Measurements from ENCODE around the gene RTN4R.

Gene RTN4R

DNA sequence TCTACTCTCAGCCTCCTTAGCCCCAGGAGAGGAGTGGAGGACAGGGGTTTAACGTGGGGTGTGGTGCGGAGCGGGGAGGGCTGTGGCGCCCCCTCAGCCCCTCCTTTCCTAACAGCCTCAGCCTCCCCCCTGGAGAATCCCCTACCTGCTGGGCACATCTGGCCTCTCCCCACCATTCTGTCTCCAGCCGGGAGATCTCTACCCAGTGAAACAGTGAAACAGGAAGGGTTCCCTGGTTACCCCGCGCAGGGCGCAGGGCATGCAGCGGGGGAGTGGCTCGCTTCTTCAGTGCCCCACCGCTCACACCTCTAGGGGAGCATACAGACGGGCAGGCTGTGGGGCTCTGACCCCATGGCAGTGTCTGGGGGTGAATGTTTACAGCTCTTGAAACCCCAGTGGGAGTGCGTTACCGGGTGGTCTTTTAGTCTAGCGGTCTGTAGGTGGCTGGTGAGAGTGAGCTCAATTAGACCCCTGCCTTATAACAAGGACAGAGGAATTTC, 62.6 kb downstream of the RTN4R start:
- Histone ChIP-seq H3F3A (ENCODE audit: low read depth) (no peaks in the 10 kb centered on the region), H3K4me3 (ENCODE audit: low read length, poor library complexity, severe bottlenecking) (peak overlapping the region; percentile 95), H3K9me2 (replicated peaks; ENCODE audit: low read depth, low read length) (no peaks in the 10 kb centered on the region), H2AFZ (ENCODE audit: low read length) (peak overlapping the region; percentile 25; the same call in 1 of the 2 replicates), H3K79me2 (ENCODE audit: insufficient read depth, low read length) (peaks cover 15% of the 10 kb centered on the region; the same call in 1 of the 2 replicates), H3K4me1 (ENCODE audit: insufficient read depth, low read length, poor library complexity, severe bottlenecking) (peaks cover 20% of the 10 kb centered on the region), H3K4me2 (ENCODE audit: low read depth, low read length, poor library complexity, severe bottlenecking) (peak overlapping the region; percentile 89), H3K27me3 (ENCODE audit: insufficient read depth, low read length, poor library complexity, severe bottlenecking) (no peaks in the 10 kb centered on the region), H4K20me1 (ENCODE audit: insufficient read depth, low read length, poor library complexity, severe bottlenecking) (no peaks in the 10 kb centered on the region), H3K36me3 (ENCODE audit: insufficient read depth, low read length) (no peaks in the 10 kb centered on the region), H3K9me3 (ENCODE audit: insufficient read depth, low read depth, low read length) (no peaks in the 10 kb centered on the region), H3K9ac (ENCODE audit: low read depth, low read length, poor library complexity, severe bottlenecking) (peak overlapping the region; percentile 88)
- TF ChIP-seq CTCF (conservative IDR thresholded peaks at IDR 0.05; ENCODE audit: low read length) = no peak

- Histone ChIP-seq H3K27me3 (ENCODE audit: insufficient read depth, low read length, poor library complexity, severe bottlenecking) (no peaks in the 10 kb centered on the region), H3K9me2 (replicated peaks; ENCODE audit: low read depth, low read length) (no peaks in the 10 kb centered on the region), H3K9ac (ENCODE audit: low read depth, low read length, poor library complexity, severe bottlenecking) (no peak overlapping the region), H3K4me2 (ENCODE audit: low read depth, low read length, poor library complexity, severe bottlenecking) (no peak overlapping the region), H3K79me2 (ENCODE audit: insufficient read depth, low read length) (peaks cover 15% of the 10 kb centered on the region; the same call in 1 of the 2 replicates), H3F3A (ENCODE audit: low read depth) (no peaks in the 10 kb centered on the region), H4K20me1 (ENCODE audit: insufficient read depth, low read length, poor library complexity, severe bottlenecking) (no peaks in the 10 kb centered on the region), H3K4me3 (ENCODE audit: low read length, poor library complexity, severe bottlenecking) (no peak overlapping the region), H3K4me1 (ENCODE audit: insufficient read depth, low read length, poor library complexity, severe bottlenecking) (peaks cover 20% of the 10 kb centered on the region), H3K9me3 (ENCODE audit: insufficient read depth, low read depth, low read length) (no peaks in the 10 kb centered on the region), H2AFZ (ENCODE audit: low read length) (no peak overlapping the region), H3K36me3 (ENCODE audit: insufficient read depth, low read length) (no peaks in the 10 kb centered on the region)
- no peak for TF ChIP-seq EZH2phosphoT487 (IDR thresholded peaks at IDR 0.05; ENCODE audit: borderline replicate concordance)
- no peak for TF ChIP-seq CTCF (conservative IDR thresholded peaks at IDR 0.05; ENCODE audit: low read length)
Observed at GRCh38 chr22:20204806-20205205, 63.3 kb downstream of the RTN4R start.

- H4K20me1 ChIP-seq (ENCODE audit: insufficient read depth, low read length, poor library complexity, severe bottlenecking) = no peaks in the 10 kb centered on the region
- H3K27me3 ChIP-seq (ENCODE audit: insufficient read depth, low read length, poor library complexity, severe bottlenecking) = no peaks in the 10 kb centered on the region
- H3K9me3 ChIP-seq (ENCODE audit: insufficient read depth, low read depth, low read length) = no peaks in the 10 kb centered on the region
- H3K4me1 ChIP-seq (ENCODE audit: insufficient read depth, low read length, poor library complexity, severe bottlenecking) = peaks cover 20% of the 10 kb centered on the region
- H3K9ac ChIP-seq (ENCODE audit: low read depth, low read length, poor library complexity, severe bottlenecking) = no peak overlapping the region
- no peak overlapping the region for H2AFZ ChIP-seq (ENCODE audit: low read length)
- TF ChIP-seq EZH2phosphoT487 (IDR thresholded peaks at IDR 0.05; ENCODE audit: borderline replicate concordance) (no peak), CTCF (conservative IDR thresholded peaks at IDR 0.05; ENCODE audit: low read length) (no peak)
- no peaks in the 10 kb centered on the region for H3K9me2 ChIP-seq (replicated peaks; ENCODE audit: low read depth, low read length)
- no peak overlapping the region for H3K4me2 ChIP-seq (ENCODE audit: low read depth, low read length, poor library complexity, severe bottlenecking)
- H3F3A ChIP-seq (ENCODE audit: low read depth) = no peaks in the 10 kb centered on the region
- no peaks in the 10 kb centered on the region for H3K36me3 ChIP-seq (ENCODE audit: insufficient read depth, low read length)
- H3K79me2 ChIP-seq (ENCODE audit: insufficient read depth, low read length) = peaks cover 15% of the 10 kb centered on the region; the same call in 1 of the 2 replicates
- no peak overlapping the region for H3K4me3 ChIP-seq (ENCODE audit: low read length, poor library complexity, severe bottlenecking)
Observed at GRCh38 chr22:20204311-20204710, 63.8 kb downstream of the RTN4R start.

All from Loucy (cell line).